ENCODE data around the gene IFNAR1.

The IFNAR1 gene

GRCh38 chr21:33324291-33325221, at the start of gene IFNAR1:
IFNAR1 (plus strand) TSS chr21:33324970; CDS start chr21:33325056, 86 bp downstream.
- DNase-seq (ENCODE audit: low read depth) = peak; percentile 99
- H3K4me3 ChIP-seq (ENCODE audit: low read length) = peak within 1 kb of the TSS; percentile 98
- no peak for TF ChIP-seq CTCF (conservative IDR thresholded peaks at IDR 0.05; ENCODE audit: low read length)

- no peak overlapping the region for H3K4me3 ChIP-seq (ENCODE audit: low read length)
- DNase-seq (ENCODE audit: low read depth) = peak; percentile 83
- no peak for TF ChIP-seq CTCF (conservative IDR thresholded peaks at IDR 0.05; ENCODE audit: low read length)
Observed at GRCh38 chr21:33278721-33279120, 46.0 kb upstream of the IFNAR1 start.

- H3K4me3 ChIP-seq (ENCODE audit: low read length) = no peak overlapping the region
Observed at GRCh38 chr21:33279330-33279820, 45.4 kb upstream of the IFNAR1 start.

GRCh38 chr21:33281096-33281652, 43.6 kb upstream of the IFNAR1 start:
- no peak for TF ChIP-seq CTCF (conservative IDR thresholded peaks at IDR 0.05; ENCODE audit: low read length)
- no peak overlapping the region for H3K4me3 ChIP-seq (ENCODE audit: low read length)
- DNase-seq (ENCODE audit: low read depth) = no peak

More at GRCh38 chr21:33279330-33279820, 45.4 kb upstream of the IFNAR1 start:
- no peak for DNase-seq (ENCODE audit: low read depth)
- TF ChIP-seq CTCF (conservative IDR thresholded peaks at IDR 0.05; ENCODE audit: low read length) = no peak

- no peak overlapping the region for H3K4me3 ChIP-seq (ENCODE audit: low read length)
- no peak for TF ChIP-seq CTCF (conservative IDR thresholded peaks at IDR 0.05; ENCODE audit: low read length)
- DNase-seq (ENCODE audit: low read depth) = no peak
Observed at GRCh38 chr21:33283203-33283602, 41.6 kb upstream of the IFNAR1 start.

GRCh38 chr21:33286076-33286475, 38.7 kb upstream of the IFNAR1 start:
- TF ChIP-seq CTCF (conservative IDR thresholded peaks at IDR 0.05; ENCODE audit: low read length) = no peak
- no peak for DNase-seq (ENCODE audit: low read depth)

More at GRCh38 chr21:33286076-33286475, 38.7 kb upstream of the IFNAR1 start:
- no peak overlapping the region for H3K4me3 ChIP-seq (ENCODE audit: low read length)

Measured in AG10803 (cell line).